Upper lobe of left lung (tissue), 6 donors: ENCODE results near the gene DIMT1. TPM values are rescaled to one million over a fixed set of nuclear protein-coding genes. Genes with fewer than 3 reads are reported as not detected.

Source experiments
- ATAC-seq, 2 donors: fragments of 200-7000 bp; cut with Tn5 transposase; one replicate each; pipeline ENCODE4 v1.9.1; 2022; ENCODE audit warnings: mild to moderate bottlenecking in 2 of 2, moderate library complexity in 2 of 2; ENCODE audit not compliant: low FRiP score in 2 of 2
- DNase-seq, 2 donors: peaks; one replicate each; pipeline ENCODE4 v3.0.0-alpha.2; 2019 to 2020
- H3K27ac ChIP-seq, 4 donors: fragments of 200-600 bp; sonication (generic); one replicate each; pipeline ENCODE4 v1.5.1; 2016 to 2019
- H3K27me3 ChIP-seq, 4 donors: fragments of 200-600 bp; sonication (generic); one replicate each; pipeline ENCODE4 v1.5.1; 2017 to 2019
- H3K36me3 ChIP-seq, 4 donors: fragments of 200-600 bp; sonication (generic); one replicate each; pipeline ENCODE4 v1.5.1; 2016 to 2019
- H3K4me1 ChIP-seq, 4 donors: fragments of 200-600 bp; sonication (generic); one replicate each; pipeline ENCODE4 v1.5.1; 2018 to 2019
- H3K4me3 ChIP-seq, 4 donors: fragments of 200-600 bp; sonication (generic); one replicate each; pipeline ENCODE4 v1.5.1; 2017 to 2019; ENCODE audit warnings: mild to moderate bottlenecking in 2 of 4, moderate library complexity in 1 of 4
- H3K9me3 ChIP-seq, 4 donors: fragments of 200-600 bp; sonication (generic); one replicate each; pipeline ENCODE4 v1.5.1; 2018 to 2019
- CTCF ChIP-seq, 6 experiments: fragments of 450-650 bp in 4 of 6; fragments of 200-600 bp in 2 of 6; sonication (generic) in 2 of 6; IDR thresholded peaks; one replicate each; pipeline ENCODE4 v1.5.1; 2016 to 2019; ENCODE audit warnings: antibody characterized with exemption in 6 of 6
- EP300 ChIP-seq, 4 donors: sonication (generic); formaldehyde crosslinking; IDR thresholded peaks; one replicate each; pipeline ENCODE4 v1.5.1; 2017; ENCODE audit warnings: antibody characterized with exemption in 4 of 4, control low read depth in 2 of 4
- POLR2A ChIP-seq, 4 donors: fragments of 450-650 bp; IDR thresholded peaks; one replicate each; pipeline ENCODE4 v1.5.1; 2016 to 2017; ENCODE audit warnings: antibody characterized with exemption in 4 of 4, mild to moderate bottlenecking in 2 of 4
- POLR2AphosphoS5 ChIP-seq, 2 donors: sonication (generic); formaldehyde crosslinking; IDR thresholded peaks; one replicate each; pipeline ENCODE4 v1.5.1; 2017; ENCODE audit warnings: antibody characterized with exemption in 2 of 2
- WGBS, 2 donors: methylation state at CpG; one replicate each; pipeline ENCODE4 v1.1.5; 2017 to 2018; 5-methylcytosine and 5-hydroxymethylcytosine counted together
- total RNA-seq, 6 donors: library from RNA; depleted of rRNA in 4 of 6; stranded (reverse); fragments of >200 nt in 4 of 6; gene quantifications; one replicate each; pipeline versions ENCODE4 v1.1.0 to v1.2.1, GENCODE V29; 2016 to 2021
- donor health status: DM: no; HTN: no; CAD: no; lungs with moderate emphysema.
- donor health status: DM: no; HTN: yes; CAD: no; lungs with severe emphysema.

DIMT1 gene
- total RNA-seq, 6 donors from 2014 or later, result 2.1 to 24.5 (median 13.0) TPM

DNA sequence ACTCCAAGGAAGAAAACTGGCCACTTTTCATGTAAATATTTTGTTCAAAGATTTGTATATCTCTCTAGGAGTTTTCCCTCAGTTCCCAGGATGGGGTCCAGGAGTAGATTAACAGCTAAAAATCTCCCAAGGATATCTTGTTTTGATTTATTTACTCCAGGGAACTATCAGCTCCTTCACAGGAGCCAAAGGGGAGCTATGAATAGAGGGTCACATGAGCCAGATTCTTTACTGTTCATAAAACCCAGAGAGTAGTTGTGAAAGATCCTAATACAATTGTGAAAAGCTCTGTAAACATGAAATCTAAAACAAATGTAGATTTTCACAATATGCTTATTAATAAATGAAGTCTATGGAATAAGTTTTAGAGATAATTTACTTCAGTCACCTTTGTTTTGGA, 16.9 kb downstream of the DIMT1 start:
- Histone ChIP-seq H3K27ac (no peak overlapping the region), H3K4me1 (no peaks in the 10 kb centered on the region), H3K36me3 (peaks cover 9 to 84% (median 30%) of the 10 kb centered on the region in 4 donors), H3K4me3 (no peak overlapping the region), H3K9me3 (no peaks in the 10 kb centered on the region), H3K27me3 (no peaks in the 10 kb centered on the region)
- ATAC-seq (no peak), DNase-seq (no peak)
- TF ChIP-seq POLR2A (IDR thresholded peaks at IDR 0.05), result no peak
- TF ChIP-seq POLR2AphosphoS5 (IDR thresholded peaks at IDR 0.05), result no peak
- TF ChIP-seq EP300 (IDR thresholded peaks at IDR 0.05), result no peak
- no peak for TF ChIP-seq CTCF (IDR thresholded peaks at IDR 0.05)

DNA sequence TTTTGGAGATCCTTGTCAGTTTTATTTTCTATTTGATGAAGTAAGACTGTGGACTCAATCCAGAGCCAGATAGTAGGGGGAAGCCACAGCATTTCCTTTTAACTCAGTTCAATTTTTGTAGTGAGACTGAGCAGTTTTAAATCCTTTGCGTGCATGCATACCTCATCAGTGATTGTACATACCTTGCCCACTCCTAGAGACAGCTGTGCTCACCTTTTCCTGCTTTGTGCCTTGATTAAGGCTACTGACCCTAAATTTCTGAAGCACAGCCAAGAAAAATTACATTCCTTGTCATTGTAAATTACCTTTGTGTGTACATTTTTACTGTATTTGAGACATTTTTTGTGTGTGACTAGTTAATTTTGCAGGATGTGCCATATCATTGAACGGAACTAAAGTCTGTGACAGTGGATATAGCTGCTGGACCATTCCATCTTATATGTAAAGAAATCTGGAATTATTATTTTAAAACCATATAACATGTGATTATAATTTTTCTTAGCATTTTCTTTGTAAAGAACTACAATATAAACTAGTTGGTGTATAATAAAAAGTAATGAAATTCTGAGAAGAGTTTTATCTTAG, 17.8 kb downstream of the DIMT1 start:
- ATAC-seq, result no peak
- WGBS, 2 donors, result 93 to 98% methylated on average over 2 of the region's 2 CpGs
- Histone ChIP-seq H3K27ac (no peak overlapping the region), H3K4me3 (no peak overlapping the region), H3K36me3 (peaks cover 16 to 85% (median 35%) of the 10 kb centered on the region in 4 donors), H3K9me3 (no peaks in the 10 kb centered on the region), H3K27me3 (no peaks in the 10 kb centered on the region), H3K4me1 (no peaks in the 10 kb centered on the region)
- no peak for DNase-seq
- TF ChIP-seq EP300 (IDR thresholded peaks at IDR 0.05) (no peak), POLR2A (IDR thresholded peaks at IDR 0.05) (no peak), CTCF (IDR thresholded peaks at IDR 0.05) (no peak), POLR2AphosphoS5 (IDR thresholded peaks at IDR 0.05) (no peak)

DNA sequence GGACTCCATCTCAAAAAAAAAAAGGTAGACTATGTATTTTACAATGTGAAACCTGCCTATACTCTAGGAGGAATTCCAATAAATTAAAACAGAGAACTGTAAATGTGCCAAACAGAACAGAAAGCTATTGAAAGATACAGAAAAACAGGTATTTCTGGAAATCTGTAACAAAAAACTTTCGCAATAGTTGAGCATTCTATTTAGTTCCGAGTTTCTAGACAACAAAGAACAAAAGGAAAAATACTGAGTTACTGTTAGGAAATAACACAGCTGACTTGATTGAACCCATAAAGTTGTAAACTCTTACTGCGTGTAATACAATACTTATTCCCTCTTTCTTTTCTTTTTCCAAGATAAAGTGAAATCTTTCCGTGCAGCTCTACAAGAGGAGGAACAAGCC, 18.6 kb downstream of the DIMT1 start:
- no peak for TF ChIP-seq POLR2AphosphoS5 (IDR thresholded peaks at IDR 0.05)
- TF ChIP-seq POLR2A (IDR thresholded peaks at IDR 0.05), result no peak
- no peak for TF ChIP-seq CTCF (IDR thresholded peaks at IDR 0.05)
- no peak for TF ChIP-seq EP300 (IDR thresholded peaks at IDR 0.05)
- Histone ChIP-seq H3K36me3 (peaks cover 16 to 85% (median 34%) of the 10 kb centered on the region in 4 donors), H3K4me1 (no peaks in the 10 kb centered on the region), H3K27ac (no peak overlapping the region), H3K27me3 (no peaks in the 10 kb centered on the region), H3K4me3 (no peak overlapping the region), H3K9me3 (no peaks in the 10 kb centered on the region)
- WGBS, 2 donors, result 78 to 79% methylated on average over 4 of the region's 4 CpGs
- ATAC-seq (no peak), DNase-seq (no peak)

- peaks cover under 1 to 80% (median 24%) of the 10 kb centered on the region in 4 donors for H3K36me3 ChIP-seq
- H3K9me3 ChIP-seq, result no peaks in the 10 kb centered on the region
- ATAC-seq, result no peak
- no peak overlapping the region for H3K27ac ChIP-seq
- no peaks in the 10 kb centered on the region for H3K4me1 ChIP-seq
- no peak overlapping the region for H3K4me3 ChIP-seq
- TF ChIP-seq POLR2AphosphoS5 (IDR thresholded peaks at IDR 0.05) (no peak), CTCF (IDR thresholded peaks at IDR 0.05) (no peak)
- no peak for DNase-seq
- WGBS, 2 donors, result 93 to 98% methylated on average over 3 of the region's 3 CpGs
- no peaks in the 10 kb centered on the region for H3K27me3 ChIP-seq
Observed at GRCh38 chr5:62376064-62376463, 27.6 kb downstream of the DIMT1 start.

DNA sequence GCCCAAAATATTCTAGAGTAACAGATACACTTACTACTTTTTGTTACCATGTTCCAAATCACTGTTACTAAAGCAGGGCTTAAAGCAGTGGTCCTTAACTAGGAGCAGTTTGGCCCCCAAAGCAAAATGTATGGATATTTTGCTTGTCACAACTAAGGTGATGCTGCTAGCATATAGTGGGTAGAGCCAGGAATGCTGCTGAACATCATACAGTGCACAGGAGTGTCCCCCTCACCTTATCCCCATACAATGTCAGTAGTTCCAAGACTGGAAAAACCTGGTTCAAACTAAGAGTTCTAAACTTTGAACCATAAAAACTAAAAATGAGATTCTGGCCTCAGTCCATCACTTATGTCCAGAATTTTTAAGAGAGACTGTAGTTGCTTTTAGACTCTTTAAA, 28.1 kb downstream of the DIMT1 start:
- H3K36me3 ChIP-seq, result peaks cover 0 to 76% (median 22%) of the 10 kb centered on the region in 4 donors
- H3K4me3 ChIP-seq, result no peak overlapping the region
- H3K27ac ChIP-seq, result no peak overlapping the region
- TF ChIP-seq POLR2A (IDR thresholded peaks at IDR 0.05), result no peak
- no peak for TF ChIP-seq CTCF (IDR thresholded peaks at IDR 0.05)
- TF ChIP-seq POLR2AphosphoS5 (IDR thresholded peaks at IDR 0.05), result no peak
- TF ChIP-seq EP300 (IDR thresholded peaks at IDR 0.05), result no peak
- no peaks in the 10 kb centered on the region for H3K27me3 ChIP-seq
- DNase-seq (no peak), ATAC-seq (no peak)
- H3K4me1 ChIP-seq, result no peaks in the 10 kb centered on the region
- H3K9me3 ChIP-seq, result no peaks in the 10 kb centered on the region
